GM23338 (cell line): Measurements from ENCODE around the gene HSD11B1. TPM values are rescaled to one million over a fixed set of nuclear protein-coding genes. Genes with fewer than 3 reads are reported as not detected.

Experiments
- ATAC-seq: fragments of 200-7000 bp; cut with Tn5 transposase; 3 replicates; pipeline ENCODE4 v1.9.1; 2020
- DNase-seq: peaks from one replicate; pipeline ENCODE4 v3.0.0-alpha.2; 2015; ENCODE audit warnings: low spot score
- H2AFZ ChIP-seq: fragments of 200-600 bp; sonication (generic); 2 replicates; pipeline ENCODE4 v1.8.0; 2016; ENCODE audit warnings: antibody characterized with exemption, mild to moderate bottlenecking, moderate library complexity
- H3F3A ChIP-seq: fragments of 200-600 bp; sonication (generic); replicated peaks from 2 replicates; pipeline ENCODE4 v1.8.0; 2017; ENCODE audit warnings: antibody characterized with exemption, mixed run types, low read depth
- H3K27ac ChIP-seq: fragments of 200-600 bp; sonication (generic); 2 replicates; pipeline ENCODE4 v1.6.1; 2016; ENCODE audit warnings: low read depth
- H3K27me3 ChIP-seq: fragments of 200-600 bp; sonication (generic); 2 replicates; pipeline ENCODE4 v1.8.0; 2016; ENCODE audit warnings: mild to moderate bottlenecking, mixed run types, moderate library complexity; ENCODE audit not compliant: insufficient read depth
- H3K36me3 ChIP-seq: fragments of 200-600 bp; sonication (generic); 2 replicates; pipeline ENCODE4 v1.8.0; 2016; ENCODE audit warnings: mild to moderate bottlenecking; ENCODE audit not compliant: insufficient read depth
- H3K4me1 ChIP-seq: fragments of 200-600 bp; sonication (generic); 2 replicates; pipeline ENCODE4 v1.8.0; 2016; ENCODE audit warnings: mild to moderate bottlenecking, moderate library complexity; ENCODE audit not compliant: insufficient read depth
- H3K4me2 ChIP-seq: fragments of 200-600 bp; sonication (generic); 2 replicates; pipeline ENCODE4 v1.7.1; 2017; ENCODE audit warnings: mixed run types
- H3K4me3 ChIP-seq: fragments of 200-600 bp; sonication (generic); 2 replicates; pipeline ENCODE4 v1.6.1; 2016; ENCODE audit warnings: mixed run types
- H3K79me2 ChIP-seq: fragments of 200-600 bp; sonication (generic); replicated peaks from 2 replicates; pipeline ENCODE4 v1.8.0; 2017; ENCODE audit warnings: mild to moderate bottlenecking; ENCODE audit not compliant: insufficient read depth
- H3K9me2 ChIP-seq: fragments of 200-600 bp; sonication (generic); 2 replicates; pipeline ENCODE4 v1.8.0; 2017; ENCODE audit not compliant: insufficient read depth
- H4K20me1 ChIP-seq: fragments of 200-600 bp; sonication (generic); replicated peaks from 2 replicates; pipeline ENCODE4 v1.8.0; 2017; ENCODE audit warnings: mild to moderate bottlenecking; ENCODE audit not compliant: insufficient read depth
- H3K27ac Mint-ChIP-seq: 2 replicates; pipeline ENCODE4 v1.8.0; 2020; ENCODE audit warnings: inconsistent platforms, mild to moderate bottlenecking, moderate library complexity, mixed read lengths
- H3K27me3 Mint-ChIP-seq: 3 replicates; pipeline ENCODE4 v1.8.0; 2022; ENCODE audit warnings: low read depth, mild to moderate bottlenecking, moderate library complexity, mixed read lengths, inconsistent platforms; ENCODE audit not compliant: insufficient read depth, poor library complexity
- H3K36me3 Mint-ChIP-seq: 3 replicates; pipeline ENCODE4 v1.8.0; 2021; ENCODE audit warnings: low read depth, mild to moderate bottlenecking, inconsistent platforms, moderate library complexity, mixed read lengths
- H3K4me1 Mint-ChIP-seq: 3 replicates; pipeline ENCODE4 v1.8.0; 2020; ENCODE audit warnings: mild to moderate bottlenecking, inconsistent platforms, mixed read lengths
- H3K4me3 Mint-ChIP-seq: 3 replicates; pipeline ENCODE4 v1.8.0; 2021; ENCODE audit warnings: moderate library complexity, mild to moderate bottlenecking, inconsistent platforms, mixed read lengths
- H3K9me3 Mint-ChIP-seq: 3 replicates; pipeline ENCODE4 v1.8.0; 2020; ENCODE audit warnings: moderate library complexity, mild to moderate bottlenecking, inconsistent platforms, mixed read lengths
- CREB1 ChIP-seq: fragments of 250-450 bp; sonication (Bioruptor Pico); IDR thresholded peaks from 2 replicates; pipeline ENCODE4 v1.5.0; 2020; ENCODE audit warnings: low read depth, mild to moderate bottlenecking, moderate library complexity
- JUNB ChIP-seq: IDR thresholded peaks from one replicate; pipeline ENCODE4 v1.6.1; 2016; ENCODE audit warnings: antibody characterized with exemption; ENCODE audit not compliant: unreplicated experiment
- POLR2AphosphoS5 ChIP-seq: IDR thresholded peaks from 2 replicates; pipeline ENCODE4 v1.6.1; 2016; ENCODE audit warnings: antibody characterized with exemption, low read depth
- ZNF114 ChIP-seq: fragments of 250-450 bp; sonication (Bioruptor Pico); IDR thresholded peaks from 2 replicates; pipeline ENCODE4 v1.5.0; 2020; ENCODE audit warnings: mild to moderate bottlenecking, moderate library complexity
- ZNF331 ChIP-seq: fragments of 250-450 bp; sonication (Bioruptor Pico); IDR thresholded peaks from 2 replicates; pipeline ENCODE4 v1.5.0; 2020; ENCODE audit warnings: low read depth, mild to moderate bottlenecking, moderate library complexity
- polyA plus RNA-seq: library from polyadenylated mRNA; unstranded; fragments of >200 nt; fragmentation: Nextera tagmentation; extraction: Ambion mirVana; gene quantifications from 2 replicates; pipeline ENCODE4 v1.2.1, GENCODE V29; 2016
- total RNA-seq: library from RNA; depleted of rRNA; stranded (reverse); fragments of >200 nt; shearing (Covaris generic); gene quantifications from 2 replicates; pipeline ENCODE4 v1.2.3, GENCODE V29; 2014
- TF ChIP-seq, protein P1 (sequence below): IDR thresholded peaks from one replicate; pipeline ENCODE4 v1.6.1; 2018; ENCODE audit warnings: antibody characterized with exemption; ENCODE audit not compliant: unreplicated experiment

HSD11B1 gene
- total and polyA plus RNA-seq, 2 experiments from 2014 or later: not detected

DNA sequence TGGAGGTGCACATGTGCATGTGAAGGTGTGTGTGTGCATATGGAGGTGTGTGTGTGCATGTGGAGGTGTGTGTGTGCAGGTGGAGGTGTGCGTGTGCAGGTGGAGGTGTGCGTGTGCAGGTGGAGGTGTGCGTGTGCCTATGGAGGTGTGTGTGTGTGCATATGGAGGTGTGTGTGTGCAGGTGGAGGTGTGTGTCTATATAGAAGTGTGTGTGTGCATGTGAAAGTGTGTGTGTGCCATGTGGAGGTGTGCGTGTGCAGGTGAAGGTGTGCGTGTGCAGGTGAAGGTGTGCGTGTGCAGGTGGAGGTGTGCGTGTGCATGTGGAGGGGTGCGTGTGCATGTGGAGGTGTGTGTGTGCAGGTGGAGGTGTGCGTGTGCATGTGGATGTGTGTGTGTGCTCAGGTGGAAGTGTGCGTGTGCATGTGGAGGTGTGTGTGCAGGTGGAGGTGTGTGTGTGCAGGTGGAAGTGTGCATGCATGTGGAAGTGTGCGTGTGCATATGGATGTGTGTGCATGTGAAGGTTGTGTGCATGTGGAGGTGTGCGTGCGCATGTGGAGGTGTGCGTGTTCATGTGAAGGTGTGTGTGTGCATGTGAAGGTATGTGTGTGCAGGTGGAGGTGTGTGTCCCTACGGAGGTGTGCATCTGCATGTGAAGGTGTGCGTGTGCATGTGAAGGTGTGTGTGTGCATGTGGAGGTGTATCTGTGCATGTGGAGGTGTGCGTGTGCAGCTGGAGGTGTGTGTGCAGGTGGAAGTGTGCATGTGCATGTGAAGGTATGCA is 66.2 kb downstream of the HSD11B1 start:
- no peaks in the 10 kb centered on the region for H3F3A ChIP-seq
- H3K4me1 ChIP-seq: peaks cover 8% of the 10 kb centered on the region; the same call in 1 of the 2 replicates
- H3K9me3 Mint-ChIP-seq: no peaks in the 10 kb centered on the region
- no peak for DNase-seq
- no peaks in the 10 kb centered on the region for H3K36me3 Mint-ChIP-seq
- no peak overlapping the region for H3K27ac Mint-ChIP-seq
- H3K36me3 ChIP-seq: no peaks in the 10 kb centered on the region
- no peaks in the 10 kb centered on the region for H4K20me1 ChIP-seq
- no peak overlapping the region for H3K27ac ChIP-seq
- peaks cover 4% of the 10 kb centered on the region; the same call in 1 of the 2 replicates for H3K9me2 ChIP-seq
- H2AFZ ChIP-seq: no peak overlapping the region
- H3K4me3 Mint-ChIP-seq: no peak overlapping the region
- peaks cover 9% of the 10 kb centered on the region for H3K4me1 Mint-ChIP-seq
- no peaks in the 10 kb centered on the region for H3K79me2 ChIP-seq
- no peak overlapping the region for H3K4me3 ChIP-seq
- H3K27me3 Mint-ChIP-seq: no peaks in the 10 kb centered on the region
- ATAC-seq: no peak
- TF ChIP-seq CREB1 (CRISPR knock-in tag): no peak
- TF ChIP-seq, protein P1, sequence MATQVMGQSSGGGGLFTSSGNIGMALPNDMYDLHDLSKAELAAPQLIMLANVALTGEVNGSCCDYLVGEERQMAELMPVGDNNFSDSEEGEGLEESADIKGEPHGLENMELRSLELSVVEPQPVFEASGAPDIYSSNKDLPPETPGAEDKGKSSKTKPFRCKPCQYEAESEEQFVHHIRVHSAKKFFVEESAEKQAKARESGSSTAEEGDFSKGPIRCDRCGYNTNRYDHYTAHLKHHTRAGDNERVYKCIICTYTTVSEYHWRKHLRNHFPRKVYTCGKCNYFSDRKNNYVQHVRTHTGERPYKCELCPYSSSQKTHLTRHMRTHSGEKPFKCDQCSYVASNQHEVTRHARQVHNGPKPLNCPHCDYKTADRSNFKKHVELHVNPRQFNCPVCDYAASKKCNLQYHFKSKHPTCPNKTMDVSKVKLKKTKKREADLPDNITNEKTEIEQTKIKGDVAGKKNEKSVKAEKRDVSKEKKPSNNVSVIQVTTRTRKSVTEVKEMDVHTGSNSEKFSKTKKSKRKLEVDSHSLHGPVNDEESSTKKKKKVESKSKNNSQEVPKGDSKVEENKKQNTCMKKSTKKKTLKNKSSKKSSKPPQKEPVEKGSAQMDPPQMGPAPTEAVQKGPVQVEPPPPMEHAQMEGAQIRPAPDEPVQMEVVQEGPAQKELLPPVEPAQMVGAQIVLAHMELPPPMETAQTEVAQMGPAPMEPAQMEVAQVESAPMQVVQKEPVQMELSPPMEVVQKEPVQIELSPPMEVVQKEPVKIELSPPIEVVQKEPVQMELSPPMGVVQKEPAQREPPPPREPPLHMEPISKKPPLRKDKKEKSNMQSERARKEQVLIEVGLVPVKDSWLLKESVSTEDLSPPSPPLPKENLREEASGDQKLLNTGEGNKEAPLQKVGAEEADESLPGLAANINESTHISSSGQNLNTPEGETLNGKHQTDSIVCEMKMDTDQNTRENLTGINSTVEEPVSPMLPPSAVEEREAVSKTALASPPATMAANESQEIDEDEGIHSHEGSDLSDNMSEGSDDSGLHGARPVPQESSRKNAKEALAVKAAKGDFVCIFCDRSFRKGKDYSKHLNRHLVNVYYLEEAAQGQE: no peak
- H3K27me3 ChIP-seq: no peaks in the 10 kb centered on the region
- no peak overlapping the region for H3K4me2 ChIP-seq

DNA sequence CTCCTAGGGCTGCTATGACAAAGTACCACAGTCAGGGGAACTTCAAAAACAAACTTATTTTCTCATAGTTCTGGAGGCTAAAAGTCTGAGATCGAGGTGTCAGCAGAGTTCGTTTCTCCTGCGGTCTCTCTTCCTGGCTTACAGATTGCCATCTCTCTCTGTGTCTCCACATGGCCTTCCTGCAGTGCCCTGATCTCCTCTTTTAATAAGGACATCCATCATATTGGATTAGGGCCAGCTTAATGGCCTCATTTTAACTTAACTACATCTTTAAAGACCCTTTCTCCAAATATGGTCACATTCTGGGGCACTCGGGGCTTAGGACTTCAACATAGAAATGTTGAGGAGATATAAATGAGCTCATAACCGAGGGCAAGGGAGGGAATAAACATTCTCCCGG is 67.5 kb downstream of the HSD11B1 start:
- Histone ChIP-seq H3K27ac (no peak overlapping the region), H3K27me3 (no peaks in the 10 kb centered on the region), H3F3A (no peaks in the 10 kb centered on the region), H3K4me2 (no peak overlapping the region), H3K4me3 (no peak overlapping the region), H3K36me3 (no peaks in the 10 kb centered on the region), H3K79me2 (no peaks in the 10 kb centered on the region), H3K4me1 (peaks cover 8% of the 10 kb centered on the region; the same call in 1 of the 2 replicates), H2AFZ (no peak overlapping the region), H3K9me2 (peaks cover 4% of the 10 kb centered on the region; the same call in 1 of the 2 replicates), H4K20me1 (no peaks in the 10 kb centered on the region)
- Mint-ChIP-seq H3K4me3 (no peak overlapping the region), H3K27ac (no peak overlapping the region), H3K36me3 (no peaks in the 10 kb centered on the region), H3K27me3 (no peaks in the 10 kb centered on the region), H3K9me3 (no peaks in the 10 kb centered on the region), H3K4me1 (peaks cover 9% of the 10 kb centered on the region)
- ATAC-seq: no peak
- TF ChIP-seq ZNF331 (CRISPR knock-in tag): no peak
- TF ChIP-seq POLR2AphosphoS5: no peak
- TF ChIP-seq, protein P1: no peak
- no peak for TF ChIP-seq JUNB
- TF ChIP-seq ZNF114: no peak
- no peak for DNase-seq
